Uterus (tissue), 2 donors: ENCODE results near the gene C19orf67.
"Not testable (repeated sequence)": the region's sequence is repeated elsewhere in the genome, so short reads cannot be mapped to it uniquely, and the experiment has no call there.

Experiments
- CTCF ChIP-seq, 4 experiments: fragments of 200-600 bp in 2 of 4; fragments of 450-650 bp in 2 of 4; sonication (generic) in 2 of 4; IDR thresholded peaks; one replicate each; pipeline ENCODE4 v1.5.1; 2016 to 2019; ENCODE audit warnings: antibody characterized with exemption in 4 of 4, mild to moderate bottlenecking in 2 of 4, moderate library complexity in 1 of 4
- POLR2A ChIP-seq, 2 donors: fragments of 450-650 bp; IDR thresholded peaks; one replicate each; pipeline ENCODE4 v1.6.1; 2016; ENCODE audit warnings: antibody characterized with exemption in 2 of 2, mild to moderate bottlenecking in 1 of 2, moderate library complexity in 1 of 2

- not testable (repeated sequence) for TF ChIP-seq CTCF, POLR2A (IDR thresholded peaks at IDR 0.05)
Measured at GRCh38 chr19:14035159-14035558, 50.4 kb downstream of the C19orf67 start.
